Measurements from ENCODE around the gene CHMP2B. TPM values are rescaled to one million over a fixed set of nuclear protein-coding genes. Genes with fewer than 3 reads are reported as not detected.

Gene CHMP2B
- total and polyA plus RNA-seq, 9 of the 15 experiments (the other 6 are each of a cell fraction or from before 2014, with no cell fraction given), result 7.4 to 17.7 (median 10.6) TPM

DNA sequence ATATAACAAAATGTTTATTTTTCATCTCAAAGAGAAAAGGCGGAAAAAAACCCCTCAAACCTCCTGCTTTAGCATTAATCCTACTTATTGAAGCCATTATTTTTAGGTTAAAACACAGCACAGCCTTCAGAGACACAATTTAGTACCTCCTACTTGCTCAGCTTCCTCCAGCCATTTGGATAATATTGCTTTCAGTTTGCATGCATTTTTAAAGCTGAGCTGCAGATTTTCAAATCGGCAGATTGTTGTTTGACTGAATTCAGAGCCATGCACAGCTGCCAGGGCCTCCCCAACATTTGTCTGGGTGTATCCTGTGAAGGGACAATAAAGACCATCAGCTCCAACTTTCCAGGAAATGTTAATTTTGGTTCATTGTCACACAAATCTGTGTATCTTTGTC is 34.8 kb downstream of the CHMP2B start (continued):
- TF ChIP-seq, protein P1, sequence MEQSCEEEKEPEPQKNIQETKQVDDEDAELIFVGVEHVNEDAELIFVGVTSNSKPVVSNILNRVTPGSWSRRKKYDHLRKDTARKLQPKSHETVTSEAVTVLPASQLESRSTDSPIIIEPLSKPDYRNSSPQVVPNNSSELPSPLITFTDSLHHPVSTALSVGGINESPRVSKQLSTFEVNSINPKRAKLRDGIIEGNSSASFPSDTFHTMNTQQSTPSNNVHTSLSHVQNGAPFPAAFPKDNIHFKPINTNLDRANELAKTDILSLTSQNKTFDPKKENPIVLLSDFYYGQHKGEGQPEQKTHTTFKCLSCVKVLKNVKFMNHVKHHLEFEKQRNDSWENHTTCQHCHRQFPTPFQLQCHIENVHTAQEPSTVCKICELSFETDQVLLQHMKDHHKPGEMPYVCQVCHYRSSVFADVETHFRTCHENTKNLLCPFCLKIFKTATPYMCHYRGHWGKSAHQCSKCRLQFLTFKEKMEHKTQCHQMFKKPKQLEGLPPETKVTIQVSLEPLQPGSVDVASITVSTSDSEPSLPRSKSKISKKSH (CRISPR knock-in tag; IDR thresholded peaks at IDR 0.05), result no peak
- TF ChIP-seq ZNF717 (CRISPR knock-in tag; IDR thresholded peaks at IDR 0.05), result no peak

DNA sequence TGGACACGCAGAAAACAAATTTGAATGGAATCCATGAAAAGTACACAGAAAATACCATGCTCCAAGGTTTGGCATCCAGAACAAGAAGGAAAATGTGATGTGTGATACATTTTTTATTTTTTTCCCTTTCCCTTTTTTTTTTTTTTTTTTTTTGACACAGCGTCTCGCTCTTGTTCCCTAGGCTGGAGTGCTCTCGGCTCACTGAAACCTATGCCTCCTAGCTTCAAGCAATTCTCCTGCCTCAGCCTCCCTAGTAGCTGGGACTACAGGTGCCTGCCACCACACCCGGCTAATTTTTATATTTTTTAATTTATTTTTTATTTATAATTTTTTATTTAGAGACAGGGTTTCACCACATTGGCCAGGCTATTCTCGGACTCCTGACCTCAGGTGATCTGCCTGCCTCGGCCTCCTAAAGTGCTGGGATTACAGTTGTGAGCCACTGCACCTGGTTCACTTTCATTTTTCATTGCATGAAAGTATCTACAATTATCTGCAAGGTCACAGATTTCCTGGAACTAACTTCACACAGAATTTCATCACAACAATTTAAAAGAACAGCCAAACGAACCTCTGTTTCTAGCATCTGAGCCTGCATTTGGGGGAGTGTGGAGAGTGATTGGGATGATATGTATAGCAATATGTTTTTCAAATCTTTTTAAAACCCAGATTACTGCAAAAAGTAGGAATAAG is 41.0 kb downstream of the CHMP2B start:
- ATAC-seq, result no peak
- Histone ChIP-seq H2AFZ (ENCODE audit: low read depth, low read length) (no peak overlapping the region), H3K9ac (ENCODE audit: insufficient read depth in 1 of 2, low read depth in 2 of 2, low read length in 2 of 2) (no peak overlapping the region), H3K9me1 (ENCODE audit: control insufficient read depth, insufficient read depth, low read length) (no peaks in the 10 kb centered on the region), H3K27ac (ENCODE audit: extremely low read depth, low read depth, low read length) (no peak overlapping the region), H3K36me3 (ENCODE audit: control insufficient read depth, insufficient read depth, low read length) (no peaks in the 10 kb centered on the region), H4K20me1 (replicated peaks; ENCODE audit: control insufficient read depth, insufficient read depth, low read length) (no peaks in the 10 kb centered on the region), H3K79me2 (ENCODE audit: control insufficient read depth, insufficient read depth, low read length) (no peaks in the 10 kb centered on the region), H3K4me1 (replicated peaks in 1 of 2; ENCODE audit: control insufficient read depth in 2 of 2, insufficient read depth in 2 of 2, low read length in 2 of 2) (no peaks in the 10 kb centered on the region), H3K9me3 (replicated peaks; ENCODE audit: control insufficient read depth, insufficient read depth, low read depth, low read length) (no peaks in the 10 kb centered on the region), H3K4me2 (ENCODE audit: insufficient read depth, low read length) (no peak overlapping the region), H3K4me3 (no peak overlapping the region), H3K27me3 (ENCODE audit: control insufficient read depth in 2 of 2, insufficient read depth in 2 of 2, low read length in 2 of 2) (no peaks in the 10 kb centered on the region)
- WGBS (ENCODE audit: insufficient coverage, low coverage, missing lambda C conversion rate), result 24% methylated on average over 4 of the region's 8 CpGs
- in situ Hi-C loops (cut with MboI), result no loop called here
- no peak for DNase-seq (ENCODE audit: extremely low read depth in 1 of 4, low spot score in 3 of 4)
- ChIA-PET POLR2A (no interaction called here), CTCF (ENCODE audit: low intra/inter-chr PET ratio) (no interaction called here)
- FAIRE-seq, result no peak
- intact Hi-C loops (cut with micrococcal nuclease), result no loop called here
- BruUV-seq (replicated peaks), result no TSS peak
- TF ChIP-seq ZNF696 (CRISPR knock-in tag; conservative IDR thresholded peaks at IDR 0.05) (no peak), ZNF561 (CRISPR knock-in tag; conservative IDR thresholded peaks at IDR 0.05) (no peak), BHLHE40 (IDR thresholded peaks at IDR 0.05; ENCODE audit: low read length) (no peak), ZNF766 (CRISPR knock-in tag; conservative IDR thresholded peaks at IDR 0.05) (no peak)
- TF ChIP-seq, protein P2, sequence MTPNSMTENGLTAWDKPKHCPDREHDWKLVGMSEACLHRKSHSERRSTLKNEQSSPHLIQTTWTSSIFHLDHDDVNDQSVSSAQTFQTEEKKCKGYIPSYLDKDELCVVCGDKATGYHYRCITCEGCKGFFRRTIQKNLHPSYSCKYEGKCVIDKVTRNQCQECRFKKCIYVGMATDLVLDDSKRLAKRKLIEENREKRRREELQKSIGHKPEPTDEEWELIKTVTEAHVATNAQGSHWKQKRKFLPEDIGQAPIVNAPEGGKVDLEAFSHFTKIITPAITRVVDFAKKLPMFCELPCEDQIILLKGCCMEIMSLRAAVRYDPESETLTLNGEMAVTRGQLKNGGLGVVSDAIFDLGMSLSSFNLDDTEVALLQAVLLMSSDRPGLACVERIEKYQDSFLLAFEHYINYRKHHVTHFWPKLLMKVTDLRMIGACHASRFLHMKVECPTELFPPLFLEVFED (CRISPR knock-in tag; conservative IDR thresholded peaks at IDR 0.05), result no peak
- TF ChIP-seq, protein P3, sequence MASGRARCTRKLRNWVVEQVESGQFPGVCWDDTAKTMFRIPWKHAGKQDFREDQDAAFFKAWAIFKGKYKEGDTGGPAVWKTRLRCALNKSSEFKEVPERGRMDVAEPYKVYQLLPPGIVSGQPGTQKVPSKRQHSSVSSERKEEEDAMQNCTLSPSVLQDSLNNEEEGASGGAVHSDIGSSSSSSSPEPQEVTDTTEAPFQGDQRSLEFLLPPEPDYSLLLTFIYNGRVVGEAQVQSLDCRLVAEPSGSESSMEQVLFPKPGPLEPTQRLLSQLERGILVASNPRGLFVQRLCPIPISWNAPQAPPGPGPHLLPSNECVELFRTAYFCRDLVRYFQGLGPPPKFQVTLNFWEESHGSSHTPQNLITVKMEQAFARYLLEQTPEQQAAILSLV (tag; IDR thresholded peaks at IDR 0.05), result no peak
- TF ChIP-seq, protein P4, sequence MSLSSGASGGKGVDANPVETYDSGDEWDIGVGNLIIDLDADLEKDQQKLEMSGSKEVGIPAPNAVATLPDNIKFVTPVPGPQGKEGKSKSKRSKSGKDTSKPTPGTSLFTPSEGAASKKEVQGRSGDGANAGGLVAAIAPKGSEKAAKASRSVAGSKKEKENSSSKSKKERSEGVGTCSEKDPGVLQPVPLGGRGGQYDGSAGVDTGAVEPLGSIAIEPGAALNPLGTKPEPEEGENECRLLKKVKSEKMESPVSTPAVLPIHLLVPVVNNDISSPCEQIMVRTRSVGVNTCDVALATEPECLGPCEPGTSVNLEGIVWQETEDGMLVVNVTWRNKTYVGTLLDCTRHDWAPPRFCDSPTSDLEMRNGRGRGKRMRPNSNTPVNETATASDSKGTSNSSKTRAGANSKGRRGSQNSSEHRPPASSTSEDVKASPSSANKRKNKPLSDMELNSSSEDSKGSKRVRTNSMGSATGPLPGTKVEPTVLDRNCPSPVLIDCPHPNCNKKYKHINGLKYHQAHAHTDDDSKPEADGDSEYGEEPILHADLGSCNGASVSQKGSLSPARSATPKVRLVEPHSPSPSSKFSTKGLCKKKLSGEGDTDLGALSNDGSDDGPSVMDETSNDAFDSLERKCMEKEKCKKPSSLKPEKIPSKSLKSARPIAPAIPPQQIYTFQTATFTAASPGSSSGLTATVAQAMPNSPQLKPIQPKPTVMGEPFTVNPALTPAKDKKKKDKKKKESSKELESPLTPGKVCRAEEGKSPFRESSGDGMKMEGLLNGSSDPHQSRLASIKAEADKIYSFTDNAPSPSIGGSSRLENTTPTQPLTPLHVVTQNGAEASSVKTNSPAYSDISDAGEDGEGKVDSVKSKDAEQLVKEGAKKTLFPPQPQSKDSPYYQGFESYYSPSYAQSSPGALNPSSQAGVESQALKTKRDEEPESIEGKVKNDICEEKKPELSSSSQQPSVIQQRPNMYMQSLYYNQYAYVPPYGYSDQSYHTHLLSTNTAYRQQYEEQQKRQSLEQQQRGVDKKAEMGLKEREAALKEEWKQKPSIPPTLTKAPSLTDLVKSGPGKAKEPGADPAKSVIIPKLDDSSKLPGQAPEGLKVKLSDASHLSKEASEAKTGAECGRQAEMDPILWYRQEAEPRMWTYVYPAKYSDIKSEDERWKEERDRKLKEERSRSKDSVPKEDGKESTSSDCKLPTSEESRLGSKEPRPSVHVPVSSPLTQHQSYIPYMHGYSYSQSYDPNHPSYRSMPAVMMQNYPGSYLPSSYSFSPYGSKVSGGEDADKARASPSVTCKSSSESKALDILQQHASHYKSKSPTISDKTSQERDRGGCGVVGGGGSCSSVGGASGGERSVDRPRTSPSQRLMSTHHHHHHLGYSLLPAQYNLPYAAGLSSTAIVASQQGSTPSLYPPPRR (CRISPR knock-in tag; IDR thresholded peaks at IDR 0.05; ENCODE audit: borderline replicate concordance), result no peak
- TF ChIP-seq, protein P5, sequence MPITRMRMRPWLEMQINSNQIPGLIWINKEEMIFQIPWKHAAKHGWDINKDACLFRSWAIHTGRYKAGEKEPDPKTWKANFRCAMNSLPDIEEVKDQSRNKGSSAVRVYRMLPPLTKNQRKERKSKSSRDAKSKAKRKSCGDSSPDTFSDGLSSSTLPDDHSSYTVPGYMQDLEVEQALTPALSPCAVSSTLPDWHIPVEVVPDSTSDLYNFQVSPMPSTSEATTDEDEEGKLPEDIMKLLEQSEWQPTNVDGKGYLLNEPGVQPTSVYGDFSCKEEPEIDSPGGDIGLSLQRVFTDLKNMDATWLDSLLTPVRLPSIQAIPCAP (CRISPR knock-in tag; IDR thresholded peaks at IDR 0.05; ENCODE audit: borderline replicate concordance), result no peak

Data from K562 (cell line).